Endodermal cell (in vitro differentiated cells): ENCODE measurements around the gene AMER3. TPM values are rescaled to one million over a fixed set of nuclear protein-coding genes. Genes with fewer than 3 reads are reported as not detected.
"Not testable (repeated sequence)": the region's sequence is repeated elsewhere in the genome, so short reads cannot be mapped to it uniquely, and the experiment has no call there.

ENCODE experiments used
- DNase-seq: peaks from one replicate; pipeline ENCODE4 v3.0.0-alpha.2; 2017
- H3K27ac ChIP-seq: 2 replicates; pipeline ENCODE4 v1.5.1; 2013; ENCODE audit warnings: mild to moderate bottlenecking, low read depth, low read length, moderate library complexity
- H3K27me3 ChIP-seq: 2 replicates; pipeline ENCODE4 v1.6.1; 2013; ENCODE audit warnings: mild to moderate bottlenecking, low read length, moderate library complexity; ENCODE audit not compliant: insufficient read depth, control insufficient read depth, poor library complexity, severe bottlenecking
- H3K36me3 ChIP-seq: 2 replicates; pipeline ENCODE4 v1.7.0; 2013; ENCODE audit warnings: mild to moderate bottlenecking, low read length, moderate library complexity; ENCODE audit not compliant: control insufficient read depth, insufficient read depth
- H3K4me1 ChIP-seq: one replicate; pipeline ENCODE4 v1.7.0; 2013; ENCODE audit warnings: low read length; ENCODE audit not compliant: control insufficient read depth, insufficient read depth
- H3K4me3 ChIP-seq: 2 replicates; pipeline ENCODE4 v1.5.1; 2013; ENCODE audit warnings: mild to moderate bottlenecking, low read length, moderate library complexity
- H3K9ac ChIP-seq: 2 replicates; pipeline ENCODE4 v1.6.1; 2013; ENCODE audit warnings: mild to moderate bottlenecking, low read length, moderate library complexity; ENCODE audit not compliant: poor library complexity, severe bottlenecking; ENCODE audit errors: extremely low read depth
- H3K9me3 ChIP-seq: 2 replicates; pipeline ENCODE4 v1.6.1; 2013; ENCODE audit warnings: mild to moderate bottlenecking, low read length, moderate library complexity; ENCODE audit not compliant: control insufficient read depth
- H3K27ac Mint-ChIP-seq: 2 replicates; pipeline ENCODE4 v1.8.0; 2020; ENCODE audit warnings: mixed read lengths
- H3K27me3 Mint-ChIP-seq: 2 replicates; pipeline ENCODE4 v1.8.0; 2021; ENCODE audit warnings: mild to moderate bottlenecking, mixed read lengths; ENCODE audit not compliant: insufficient read depth
- H3K36me3 Mint-ChIP-seq: 2 replicates; pipeline ENCODE4 v1.8.0; 2020; ENCODE audit warnings: low read depth, mixed read lengths
- H3K4me1 Mint-ChIP-seq: 2 replicates; pipeline ENCODE4 v1.8.0; 2020; ENCODE audit warnings: mixed read lengths
- H3K4me3 Mint-ChIP-seq: 2 replicates; pipeline ENCODE4 v1.8.0; 2020; ENCODE audit warnings: mild to moderate bottlenecking, moderate library complexity, mixed read lengths
- H3K9me3 Mint-ChIP-seq: 2 replicates; pipeline ENCODE4 v1.8.0; 2020; ENCODE audit warnings: mild to moderate bottlenecking, mixed read lengths
- CTCF ChIP-seq: fragments of 200-600 bp; sonication (generic); conservative IDR thresholded peaks from 2 replicates; pipeline ENCODE4 v1.5.0; 2021; ENCODE audit warnings: antibody characterized with exemption, mild to moderate bottlenecking
- WGBS, 2 experiments: methylation state at CpG; one replicate each; pipeline versions ENCODE4 v1.1.5 to v1.1.7; 2013; ENCODE audit warnings: missing lambda C conversion rate in 2 of 2, mixed read lengths in 1 of 2; ENCODE audit not compliant: insufficient coverage in 1 of 2, insufficient read length in 1 of 2; 5-methylcytosine and 5-hydroxymethylcytosine counted together
- long read RNA-seq, 4 experiments: library from polyadenylated mRNA in 2 of 4; library from RNA in 1 of 4; library from capped mRNA in 1 of 4; stranded (forward) in 3 of 4; unstranded in 1 of 4; transcript quantifications; one replicate each; pipeline ENCODE4 v2.0.0, GENCODE V29; 2020 to 2021; ENCODE audit warnings: inconsistent platforms in 1 of 4
- polyA plus RNA-seq, 2 experiments: library from polyadenylated mRNA; stranded (reverse); fragments of 50-300 nt; gene quantifications; one replicate each; pipeline ENCODE4 v1.2.3, GENCODE V29; 2013
- total RNA-seq, 2 donors: library from RNA; stranded (reverse); fragmentation: NEBNext Ultra II Directional in 1 of 2; extraction: Animal tissue kit (Norgen Biotek cat#: 25700) in 1 of 2; gene quantifications; 2 replicates in 1 of 2; 3 replicates in 1 of 2; pipeline ENCODE4 v1.2.1, GENCODE V29; 2021

The AMER3 gene
- 1 to 10 TPM in 1 of 2 donors, under 1 TPM in 1; 0.91 to 2.3 TPM for total RNA-seq
- 0.57 TPM for polyA plus RNA-seq (2013, experiment 1 of 2)
- polyA plus RNA-seq (2013, experiment 2 of 2) = 0.41 TPM
- long read RNA-seq, experiment 1 = 0 reads
- long read RNA-seq, experiment 2 = 0 reads
- long read RNA-seq, experiment 3 = 0 reads
- long read RNA-seq, experiment 4 = 0 reads

GRCh38 chr2:130755256-130756052 lies at the start of gene AMER3:
AMER3 (plus strand) TSS chr2:130755540; CDS start chr2:130762073, 6,533 bp downstream.
- Mint-ChIP-seq H3K4me1 (peaks cover 14% of the 10 kb centered on the region), H3K4me3 (peak within 1 kb of the TSS; percentile 82), H3K9me3 (no peaks in the 10 kb centered on the region), H3K36me3 (no peaks in the 10 kb centered on the region), H3K27me3 (peaks cover 41% of the 10 kb centered on the region), H3K27ac (peak within 1 kb of the TSS; percentile 70)
- Histone ChIP-seq H3K27me3 (peaks cover 47% of the 10 kb centered on the region), H3K9ac (no peak within 1 kb of the TSS), H3K9me3 (no peaks in the 10 kb centered on the region), H3K4me1 (no peaks in the 10 kb centered on the region), H3K36me3 (no peaks in the 10 kb centered on the region), H3K27ac (no peak within 1 kb of the TSS), H3K4me3 (peak within 1 kb of the TSS; percentile 83)
- WGBS, 2 experiments = 7% methylated on average over 23 to 43 of the region's 43 CpGs
- no peak for TF ChIP-seq CTCF
- peak; percentile 91 for DNase-seq

- not testable (repeated sequence) for H3K36me3 Mint-ChIP-seq, H3K9ac ChIP-seq, H3K9me3 Mint-ChIP-seq, H3K27ac Mint-ChIP-seq, H3K27me3 ChIP-seq, H3K4me1 ChIP-seq, H3K4me1 Mint-ChIP-seq, H3K27ac ChIP-seq, H3K36me3 ChIP-seq, H3K9me3 ChIP-seq, H3K27me3 Mint-ChIP-seq, H3K4me3 Mint-ChIP-seq, H3K4me3 ChIP-seq, DNase-seq
- WGBS, 2 experiments = no CpG with 5 or more reads among the region's 2 CpGs
Measured at GRCh38 chr2:130714795-130715194, 40.5 kb upstream of the AMER3 start.

GRCh38 chr2:130720036-130720435 lies 35.3 kb upstream of the AMER3 start:
- DNase-seq = no peak
- 80 to 94% methylated on average over 3 to 8 of the region's 8 CpGs for WGBS, 2 experiments
- Mint-ChIP-seq H3K9me3 (peaks cover 18% of the 10 kb centered on the region), H3K4me1 (no peaks in the 10 kb centered on the region), H3K27ac (no peak overlapping the region), H3K27me3 (peaks cover 17% of the 10 kb centered on the region), H3K4me3 (no peak overlapping the region), H3K36me3 (no peaks in the 10 kb centered on the region)
- H3K9me3 ChIP-seq = peaks cover 10% of the 10 kb centered on the region
- H3K4me3 ChIP-seq = no peak overlapping the region
- no peaks in the 10 kb centered on the region for H3K36me3 ChIP-seq
- no peak for TF ChIP-seq CTCF
- H3K9ac ChIP-seq = no peak overlapping the region
- H3K27me3 ChIP-seq = no peaks in the 10 kb centered on the region
- no peaks in the 10 kb centered on the region for H3K4me1 ChIP-seq
- H3K27ac ChIP-seq = no peak overlapping the region
